HG03521 (cell line): ENCODE measurements around the gene LIN54.
"Not testable (repeated sequence)": the region's sequence is repeated elsewhere in the genome, so short reads cannot be mapped to it uniquely, and the experiment has no call there.

Experiments
- ATAC-seq: cut with Tn5 transposase; IDR thresholded peaks from one replicate; pipeline ENCODE4 v1.9.1; 2021; ENCODE audit warnings: mild to moderate bottlenecking, moderate library complexity; ENCODE audit not compliant: unreplicated experiment

The LIN54 gene

DNA sequence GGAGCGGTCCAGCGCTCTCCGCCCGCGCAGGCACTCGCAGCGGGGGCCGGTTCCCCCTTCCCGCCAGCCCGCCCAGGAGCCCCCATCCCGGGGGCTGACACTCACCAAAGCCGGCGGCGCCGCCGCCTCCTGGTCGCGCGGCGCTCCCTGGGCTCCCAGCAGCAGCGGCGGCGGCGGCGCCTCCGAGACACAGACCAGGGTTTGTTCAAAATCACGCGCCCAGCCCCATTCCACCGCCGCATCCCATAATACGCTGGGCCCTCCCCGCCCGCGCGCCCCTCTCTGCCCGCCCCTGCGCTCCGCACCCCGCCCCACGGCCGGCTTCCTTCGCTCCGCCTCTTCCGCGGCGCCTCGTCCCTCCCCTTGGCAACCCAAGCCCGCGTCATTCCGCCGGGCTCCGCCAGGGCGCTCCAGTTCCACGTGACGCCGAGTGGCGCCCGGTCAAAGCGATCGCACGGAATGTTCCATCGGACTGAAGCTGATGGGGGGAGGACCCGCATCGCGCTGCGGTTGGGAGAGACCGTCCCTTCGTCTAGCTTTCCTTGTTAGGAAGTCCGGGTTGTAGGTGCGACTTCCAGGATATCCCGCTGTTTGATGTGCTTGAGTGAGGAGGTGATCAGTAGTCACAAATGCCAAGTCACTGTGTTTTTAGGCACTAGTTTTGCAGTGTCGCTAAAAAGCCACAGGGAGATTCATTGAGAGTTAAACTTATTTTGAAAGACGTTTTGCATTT, 2.2 kb upstream of the LIN54 start:
- ATAC-seq, result peak; percentile 78

DNA sequence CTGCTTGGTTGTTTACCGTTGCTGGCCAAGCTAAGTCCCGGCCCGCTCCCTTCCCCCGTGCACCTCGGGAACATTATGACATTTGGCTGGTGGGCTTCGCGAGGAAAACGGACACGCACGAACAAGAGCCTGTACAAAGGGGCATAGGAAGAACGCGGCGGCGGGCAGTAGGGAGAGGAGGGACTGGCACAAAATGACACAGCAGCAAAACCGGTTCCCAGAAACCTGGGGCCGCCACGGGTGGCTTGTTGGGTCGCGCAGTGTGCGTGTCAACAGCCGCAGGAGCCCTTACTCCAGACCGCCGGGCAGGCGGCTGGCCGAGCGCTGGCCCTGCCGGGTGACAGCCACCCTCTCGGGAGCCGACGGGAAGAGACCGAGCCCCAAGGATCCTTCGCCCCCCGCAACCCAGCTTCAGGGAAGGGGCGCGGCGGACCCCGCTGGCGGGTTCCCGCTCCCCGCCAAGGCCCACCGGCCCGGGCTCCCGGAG, 1.6 kb upstream of the LIN54 start:
- ATAC-seq, result peak; percentile 9

DNA sequence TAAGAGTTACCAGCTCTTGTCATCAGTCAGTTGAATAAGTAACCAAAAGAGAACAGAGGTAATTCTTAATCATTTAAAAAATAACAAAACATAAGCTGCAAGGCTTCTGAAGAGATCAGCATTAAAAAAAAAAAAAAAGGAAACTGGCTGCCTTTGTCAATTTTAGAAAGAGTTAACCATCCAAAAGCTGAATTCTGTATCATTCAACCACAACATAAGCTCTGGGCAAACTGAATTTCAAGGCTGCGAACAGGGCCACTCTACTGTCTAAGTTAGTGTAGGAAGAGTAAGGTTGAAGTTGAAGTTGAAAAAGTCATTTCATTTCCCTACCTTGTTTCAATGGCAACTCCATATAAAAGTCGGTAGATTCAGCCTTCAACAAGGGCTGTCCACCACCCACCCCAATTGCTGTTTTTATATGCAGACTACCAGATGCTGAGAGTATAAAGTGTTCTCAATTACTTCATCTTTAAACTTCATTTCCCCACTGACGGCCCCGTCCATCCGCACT, 1.1 kb upstream of the LIN54 start:
- no peak for ATAC-seq

GRCh38 chr4:83010111-83010521, 507 bp downstream of the LIN54 start:
- ATAC-seq, result no peak

DNA sequence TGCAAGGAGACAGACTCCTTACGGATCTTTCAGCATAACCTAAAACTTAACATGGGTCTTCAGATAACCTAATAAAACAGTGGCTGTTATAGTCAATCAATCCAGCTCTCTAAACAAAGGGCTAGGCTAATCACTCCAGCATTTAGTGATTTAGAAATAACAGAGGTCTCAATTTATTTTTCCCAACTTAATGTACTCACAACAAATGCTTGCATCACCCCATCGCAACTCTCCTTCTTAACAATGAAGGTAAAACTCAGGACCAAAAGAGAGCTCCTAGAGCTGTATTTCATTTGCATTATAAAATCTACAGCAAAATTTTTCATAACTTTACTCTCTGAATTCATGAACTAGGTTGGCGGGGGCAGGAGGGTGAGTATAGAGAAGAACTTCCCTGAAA, 1.1 kb downstream of the LIN54 start:
- ATAC-seq, result no peak

- ATAC-seq, result not testable (repeated sequence)
Measured at GRCh38 chr4:83003044-83003791, 7.4 kb downstream of the LIN54 start.

GRCh38 chr4:83002329-83002728, 8.3 kb downstream of the LIN54 start:
- no peak for ATAC-seq

DNA sequence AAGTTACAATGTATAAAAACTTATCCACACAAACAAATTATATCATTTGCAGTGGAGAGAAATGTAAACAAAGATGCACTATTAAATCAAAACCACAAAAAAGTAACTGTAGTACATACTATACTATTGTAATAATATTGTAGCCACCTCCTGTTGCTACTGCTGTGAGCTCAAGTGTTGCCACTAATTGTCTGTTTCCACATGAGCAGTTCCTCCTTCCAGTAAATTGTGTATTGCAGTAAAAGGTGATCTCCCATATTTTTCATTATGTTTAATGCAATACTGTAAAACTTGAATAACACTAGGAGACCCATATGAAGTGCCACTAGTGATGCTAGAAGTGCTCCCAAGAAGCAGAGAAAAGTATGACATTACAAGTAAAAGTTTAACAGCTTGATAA, 11.7 kb downstream of the LIN54 start:
- no peak for ATAC-seq

DNA sequence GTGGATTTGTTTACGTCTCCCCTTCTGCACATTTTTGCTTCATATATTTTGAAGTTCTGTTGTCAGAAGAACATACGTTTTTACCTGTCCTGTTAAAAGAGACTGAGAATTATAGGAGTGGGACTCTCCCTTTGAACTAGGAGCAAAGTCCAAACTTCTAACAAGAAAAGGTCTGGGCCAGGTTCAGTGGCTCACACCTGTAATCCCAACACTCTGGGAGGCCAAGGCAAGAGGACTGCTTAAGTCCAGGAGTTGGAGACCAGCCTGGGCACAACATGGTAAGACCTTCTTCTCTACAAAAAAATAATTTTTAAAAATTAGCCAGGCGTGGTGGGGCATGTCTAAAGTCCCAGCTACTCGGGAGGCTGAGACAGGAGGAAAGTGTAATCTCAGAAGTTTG, 15.8 kb downstream of the LIN54 start:
- ATAC-seq, result no peak

- peak; percentile 86 for ATAC-seq
Measured at GRCh38 chr4:82989575-82990429, 20.8 kb downstream of the LIN54 start.

GRCh38 chr4:82988323-82988832, 22.2 kb downstream of the LIN54 start:
- no peak for ATAC-seq

GRCh38 chr4:82987519-82987918, 23.1 kb downstream of the LIN54 start:
- ATAC-seq, result not testable (repeated sequence)

DNA sequence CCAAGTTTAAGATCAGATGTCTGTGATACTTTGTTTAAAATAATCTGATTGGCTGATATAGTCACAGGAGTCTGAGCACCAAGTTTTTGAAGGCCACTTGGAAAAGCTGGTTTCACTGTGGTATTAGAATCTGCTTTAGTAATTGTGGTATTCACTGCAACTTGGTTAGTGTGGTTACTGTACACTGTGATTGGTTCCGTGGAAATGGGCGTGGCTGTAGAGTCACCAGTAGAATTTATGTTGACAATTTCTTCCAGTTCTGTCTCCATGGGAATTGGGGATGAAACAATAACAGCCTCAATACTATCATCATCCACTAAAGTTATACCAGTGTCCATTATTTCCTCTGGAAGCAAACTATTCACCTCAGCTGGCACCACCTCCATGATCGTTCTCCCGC, 26.2 kb downstream of the LIN54 start:
- ATAC-seq, result no peak

DNA sequence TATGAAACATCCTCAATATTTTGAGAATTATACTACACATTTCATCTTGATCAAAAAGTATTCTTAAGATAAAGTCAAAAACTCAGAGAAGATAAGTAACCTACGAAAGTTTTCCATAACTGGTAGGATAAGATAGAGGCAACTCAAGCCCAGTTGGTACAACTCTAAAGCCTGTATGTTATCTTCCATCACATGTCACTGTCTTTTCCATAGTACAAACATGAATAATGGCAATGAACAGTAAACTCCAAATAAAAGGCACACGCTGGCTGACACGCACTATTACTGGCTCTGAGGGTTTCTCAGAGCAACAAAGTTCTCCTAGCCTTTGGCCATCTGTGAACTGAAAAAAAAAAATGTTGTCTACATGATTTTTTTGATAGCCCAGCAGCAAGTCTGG, 27.2 kb downstream of the LIN54 start:
- no peak for ATAC-seq

DNA sequence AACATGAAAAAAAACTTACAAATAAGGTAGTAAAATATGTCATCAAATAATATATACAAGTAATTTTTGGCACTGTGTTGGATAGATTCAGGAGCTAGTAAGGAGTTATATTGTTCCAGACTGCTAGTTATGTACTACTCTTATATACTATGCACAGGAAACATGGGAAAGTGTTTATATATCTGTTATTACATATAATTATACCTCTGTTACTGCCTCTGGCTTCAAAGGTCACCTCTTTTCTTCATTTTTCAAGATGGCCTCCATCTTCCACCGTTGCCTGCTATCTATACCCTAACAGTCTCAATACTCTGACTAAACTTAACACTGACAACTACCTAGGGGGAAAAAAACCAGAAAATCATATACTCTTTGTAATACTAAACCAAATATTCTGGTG, 29.5 kb downstream of the LIN54 start:
- no peak for ATAC-seq

- ATAC-seq, result no peak
Measured at GRCh38 chr4:82975792-82976191, 34.8 kb downstream of the LIN54 start.

- ATAC-seq, result no peak
Measured at GRCh38 chr4:82969414-82969813, 41.2 kb downstream of the LIN54 start.

GRCh38 chr4:82968972-82969371, 41.7 kb downstream of the LIN54 start:
- ATAC-seq, result no peak

DNA sequence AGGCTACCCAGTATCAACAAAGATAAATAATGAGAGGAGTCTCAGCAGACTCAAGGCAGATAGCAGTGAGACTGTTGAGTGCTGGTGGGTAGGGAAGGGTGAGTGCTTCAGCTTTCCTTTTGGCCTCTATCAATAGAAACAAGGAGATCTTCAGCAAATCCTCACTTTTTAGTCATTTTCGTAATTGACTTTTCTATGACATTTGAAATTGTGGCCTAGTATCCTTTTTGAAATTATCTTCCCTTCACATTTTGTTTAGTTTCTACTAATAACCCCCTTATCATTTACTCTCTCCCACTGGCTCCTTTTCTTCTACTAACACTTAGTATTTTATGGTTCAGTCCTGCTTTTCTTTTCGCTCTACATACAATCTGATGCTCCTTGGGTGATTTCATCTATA, 44.9 kb downstream of the LIN54 start:
- no peak for ATAC-seq

- ATAC-seq, result no peak
Measured at GRCh38 chr4:82957045-82957444, 53.6 kb downstream of the LIN54 start.

DNA sequence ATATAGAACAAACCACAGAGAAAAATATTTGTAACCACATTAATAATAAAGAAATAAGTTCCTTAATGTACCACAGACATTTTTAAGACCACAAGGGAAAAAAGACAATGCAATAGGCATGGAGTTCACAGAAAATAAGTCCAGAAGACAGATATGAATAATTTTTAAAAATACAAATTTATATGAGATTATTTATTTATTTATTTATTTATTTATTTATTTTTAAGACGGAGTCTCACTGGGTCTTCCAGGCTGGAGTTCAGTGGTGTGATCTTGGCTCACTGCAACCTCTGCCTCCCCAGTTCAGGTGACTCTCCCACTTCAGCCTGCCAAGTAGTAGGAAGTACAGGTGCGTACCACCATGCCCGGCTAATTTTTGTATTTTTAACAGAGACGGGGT, 56.4 kb downstream of the LIN54 start:
- ATAC-seq, result no peak
